Keratinocyte (primary cell): ENCODE measurements around the gene CHRDL1. TPM values are rescaled to one million over a fixed set of nuclear protein-coding genes. Genes with fewer than 3 reads are reported as not detected.
"Not testable (repeated sequence)": the region's sequence is repeated elsewhere in the genome, so short reads cannot be mapped to it uniquely, and the experiment has no call there.

ENCODE experiments used
- DNase-seq: peaks from one replicate; pipeline ENCODE4 v3.0.0-alpha.2; 2011; ENCODE audit warnings: low read depth, missing footprints, low spot score
- FAIRE-seq: peaks from 2 replicates; lab custom pipeline; 2011; peaks lifted over from hg19 to GRCh38; lab: Jason Lieb, UNC
- H2AFZ ChIP-seq: 2 replicates; pipeline ENCODE4 v1.6.0; 2012; ENCODE audit warnings: low read length, control low read depth, inconsistent platforms; ENCODE audit not compliant: control insufficient read depth
- H3K27ac ChIP-seq: 2 replicates; pipeline ENCODE4 v1.5.1; 2011; ENCODE audit warnings: low read length; ENCODE audit not compliant: control insufficient read depth, insufficient read depth
- H3K27me3 ChIP-seq: 3 replicates; pipeline ENCODE4 v1.6.0; 2011; ENCODE audit warnings: low read length; ENCODE audit not compliant: control insufficient read depth, insufficient read depth; ENCODE audit errors: extremely low read depth
- H3K36me3 ChIP-seq, 2 experiments: 2 replicates in 1 of 2; 3 replicates in 1 of 2; pipeline ENCODE4 v1.5.1; 2011; ENCODE audit warnings: low read length in 2 of 2, mild to moderate bottlenecking in 1 of 2; ENCODE audit not compliant: control insufficient read depth in 2 of 2, insufficient read depth in 2 of 2; ENCODE audit errors: extremely low read depth in 1 of 2
- H3K4me1 ChIP-seq: 3 replicates; pipeline ENCODE4 v1.5.1; 2011; ENCODE audit warnings: low read length; ENCODE audit not compliant: control insufficient read depth, insufficient read depth; ENCODE audit errors: extremely low read depth
- H3K4me2 ChIP-seq: 3 replicates; pipeline ENCODE4 v1.6.0; 2011; ENCODE audit warnings: low read depth, low read length; ENCODE audit not compliant: control insufficient read depth, insufficient read depth; ENCODE audit errors: extremely low read depth
- H3K4me3 ChIP-seq, 3 experiments: fragments of 200-600 bp in 1 of 3; sonication (generic) in 1 of 3; 2 replicates in 2 of 3; 3 replicates in 1 of 3; pipeline ENCODE4 v1.5.1; 2011 to 2016; ENCODE audit warnings: low read length in 3 of 3, mild to moderate bottlenecking in 3 of 3, control low read depth in 2 of 3, inconsistent platforms in 1 of 3, low read depth in 1 of 3, mixed read lengths in 1 of 3, mixed run types in 1 of 3, moderate library complexity in 1 of 3; ENCODE audit not compliant: control insufficient read depth in 2 of 3, insufficient read depth in 2 of 3; ENCODE audit errors: extremely low read depth in 1 of 3
- H3K79me2 ChIP-seq: 2 replicates; pipeline ENCODE4 v1.6.0; 2012; ENCODE audit warnings: low read length; ENCODE audit not compliant: control insufficient read depth, insufficient read depth
- H3K9ac ChIP-seq: 3 replicates; pipeline ENCODE4 v1.6.0; 2011; ENCODE audit warnings: low read length; ENCODE audit not compliant: control insufficient read depth, insufficient read depth; ENCODE audit errors: extremely low read depth
- H3K9me1 ChIP-seq: 3 replicates; pipeline ENCODE4 v1.6.0; 2011; ENCODE audit warnings: low read length; ENCODE audit not compliant: control insufficient read depth, insufficient read depth; ENCODE audit errors: extremely low read depth
- H3K9me3 ChIP-seq: 2 replicates; pipeline ENCODE4 v1.5.1; 2012; ENCODE audit warnings: low read depth, low read length; ENCODE audit not compliant: control insufficient read depth
- H4K20me1 ChIP-seq: 3 replicates; pipeline ENCODE4 v1.6.0; 2011; ENCODE audit warnings: low read length; ENCODE audit not compliant: control insufficient read depth, insufficient read depth; ENCODE audit errors: extremely low read depth
- CTCF ChIP-seq, 3 experiments: IDR thresholded peaks in 1 of 3; conservative IDR thresholded peaks in 1 of 3; optimal IDR thresholded peaks in 1 of 3; 2 replicates in 2 of 3; 3 replicates in 1 of 3; pipeline versions ENCODE3 to v1.5.1; 2011; ENCODE audit warnings: low read length in 3 of 3, mild to moderate bottlenecking in 3 of 3, moderate library complexity in 2 of 3, control low read depth in 1 of 3, inconsistent platforms in 1 of 3; ENCODE audit not compliant: insufficient read depth in 2 of 3; ENCODE audit errors: extremely low read depth in 1 of 3
- EZH2 ChIP-seq: IDR thresholded peaks from one replicate; pipeline ENCODE4 v1.6.1; 2012; ENCODE audit warnings: inconsistent platforms, mild to moderate bottlenecking, low read length, moderate library complexity
- dilution Hi-C: fragments of 300-500 bp; cut with MboI; formaldehyde crosslinking; loops from one replicate; pipeline ENCODE4 v1.7.0; 2020; ENCODE audit warnings: low sequenced_read_pairs; ENCODE audit not compliant: extremely low pct_ligation_motif_present
- polyA plus RNA-seq, 5 experiments: library from polyadenylated mRNA; depleted of rRNA in 3 of 5; stranded (reverse) in 3 of 5; stranded (forward) in 1 of 5; unstranded in 1 of 5; fragments of >200 nt; gene quantifications; 1 replicate in 1 of 5; 2 replicates in 3 of 5; 3 replicates in 1 of 5; pipeline versions ENCODE4 v1.2.1 to v1.2.3, GENCODE V29; 2011 to 2012; ENCODE audit warnings: missing spikeins in 2 of 5, low read depth in 1 of 5, low replicate concordance in 1 of 5

CHRDL1 gene
- polyA plus RNA-seq, 1 donor (not counting 4 experiments of a cell fraction or from before 2014, with no cell fraction given), result not detected

- dilution Hi-C loops, result loop anchor here (25.0 kb wide), 1 partner anchor 389 kb away; no protein-coding TSS in a partner anchor
- H3K4me2 ChIP-seq, result no peak overlapping the region
- H3K27me3 ChIP-seq, result no peaks in the 10 kb centered on the region
- no peak for DNase-seq
- no peaks in the 10 kb centered on the region for H3K36me3 ChIP-seq
- H4K20me1 ChIP-seq, result no peaks in the 10 kb centered on the region
- no peak overlapping the region for H3K27ac ChIP-seq
- H3K79me2 ChIP-seq, result no peaks in the 10 kb centered on the region
- no peak overlapping the region for H2AFZ ChIP-seq
- no peak for FAIRE-seq
- H3K9me1 ChIP-seq, result no peaks in the 10 kb centered on the region
- H3K9ac ChIP-seq, result no peak overlapping the region
- no peak overlapping the region for H3K4me3 ChIP-seq
- TF ChIP-seq CTCF (optimal IDR thresholded peaks at IDR 0.05 in 1 of 3, IDR thresholded peaks at IDR 0.05 in 1 of 3, conservative IDR thresholded peaks at IDR 0.05 in 1 of 3; ENCODE audit: extremely low read depth in 1 of 3, insufficient read depth in 2 of 3, low read length in 3 of 3) (no peak), EZH2 (no peak)
- H3K9me3 ChIP-seq, result no peaks in the 10 kb centered on the region
- H3K4me1 ChIP-seq, result no peaks in the 10 kb centered on the region
These were observed 30.4 kb upstream of the CHRDL1 start for GRCh38 chrX:110825972-110826371.

GRCh38 chrX:110816543-110816942 lies 20.9 kb upstream of the CHRDL1 start:
- H3K27me3 ChIP-seq, H3K79me2 ChIP-seq, H3K36me3 ChIP-seq, H3K9me1 ChIP-seq, dilution Hi-C loops, DNase-seq, H3K27ac ChIP-seq, H2AFZ ChIP-seq, H3K4me2 ChIP-seq, H3K9ac ChIP-seq, H3K4me1 ChIP-seq, H3K9me3 ChIP-seq, H4K20me1 ChIP-seq, H3K4me3 ChIP-seq, FAIRE-seq: not testable (repeated sequence)

- no peak for FAIRE-seq
- H3K9ac ChIP-seq, result no peak overlapping the region
- H3K36me3 ChIP-seq, result no peaks in the 10 kb centered on the region
- H3K4me1 ChIP-seq, result no peaks in the 10 kb centered on the region
- no peak overlapping the region for H2AFZ ChIP-seq
- dilution Hi-C loops, result no loop called here
- no peak overlapping the region for H3K27ac ChIP-seq
- H3K4me2 ChIP-seq, result no peak overlapping the region
- no peak for TF ChIP-seq CTCF (optimal IDR thresholded peaks at IDR 0.05 in 1 of 3, IDR thresholded peaks at IDR 0.05 in 1 of 3, conservative IDR thresholded peaks at IDR 0.05 in 1 of 3; ENCODE audit: extremely low read depth in 1 of 3, insufficient read depth in 2 of 3, low read length in 3 of 3)
- TF ChIP-seq EZH2, result no peak
- no peak for DNase-seq
- H3K9me1 ChIP-seq, result no peaks in the 10 kb centered on the region
- no peak overlapping the region for H3K4me3 ChIP-seq
- H3K9me3 ChIP-seq, result no peaks in the 10 kb centered on the region
- H3K27me3 ChIP-seq, result no peaks in the 10 kb centered on the region
- H3K79me2 ChIP-seq, result no peaks in the 10 kb centered on the region
- H4K20me1 ChIP-seq, result no peaks in the 10 kb centered on the region
These were observed 10.5 kb upstream of the CHRDL1 start for GRCh38 chrX:110806145-110806544.
